NT2/D1 (cell line): ENCODE measurements around the gene PLPP4.

Experiments
- DNase-seq: peaks from one replicate; pipeline ENCODE4 v3.0.0-alpha.2; 2011; ENCODE audit warnings: low read depth, low spot score
- H3K27me3 ChIP-seq: 2 replicates; pipeline ENCODE4 v1.6.0; 2011; ENCODE audit warnings: mild to moderate bottlenecking; ENCODE audit not compliant: insufficient read length, insufficient read depth
- H3K36me3 ChIP-seq: 2 replicates; pipeline ENCODE4 v1.6.1; 2011; ENCODE audit warnings: mild to moderate bottlenecking, low read length, mixed read lengths; ENCODE audit not compliant: insufficient read depth, insufficient read length
- H3K4me1 ChIP-seq: 2 replicates; pipeline ENCODE4 v1.5.1; 2011; ENCODE audit not compliant: insufficient read depth, insufficient read length
- H3K4me3 ChIP-seq: 2 replicates; pipeline ENCODE4 v1.5.1; 2011; ENCODE audit warnings: low read depth; ENCODE audit not compliant: insufficient read length
- H3K9ac ChIP-seq: 2 replicates; pipeline ENCODE4 v1.6.0; 2011; ENCODE audit warnings: low read depth; ENCODE audit not compliant: insufficient read length
- H3K9me3 ChIP-seq: 2 replicates; pipeline ENCODE4 v1.5.1; 2011; ENCODE audit warnings: mild to moderate bottlenecking, low read length; ENCODE audit not compliant: insufficient read depth
- SUZ12 ChIP-seq: IDR thresholded peaks from 2 replicates; pipeline ENCODE4 v1.6.1; 2011; ENCODE audit not compliant: insufficient read length, insufficient read depth; ENCODE audit errors: extremely low read depth
- YY1 ChIP-seq: IDR thresholded peaks from 2 replicates; pipeline ENCODE4 v1.6.1; 2011; ENCODE audit not compliant: insufficient read length, insufficient read depth
- ZNF274 ChIP-seq: IDR thresholded peaks from 2 replicates; pipeline ENCODE4 v1.6.1; 2011; ENCODE audit warnings: mild to moderate bottlenecking, low read depth, low read length

PLPP4 gene

GRCh38 chr10:120436439-120437112, 20.5 kb upstream of the PLPP4 start:
- Histone ChIP-seq H3K4me3 (no peak overlapping the region), H3K4me1 (no peaks in the 10 kb centered on the region), H3K9me3 (no peaks in the 10 kb centered on the region), H3K27me3 (no peaks in the 10 kb centered on the region), H3K9ac (no peak overlapping the region), H3K36me3 (no peaks in the 10 kb centered on the region)
- TF ChIP-seq ZNF274 (no peak), SUZ12 (no peak), YY1 (no peak)
- no peak for DNase-seq

- H3K4me3 ChIP-seq: no peak overlapping the region
- H3K36me3 ChIP-seq: no peaks in the 10 kb centered on the region
- no peaks in the 10 kb centered on the region for H3K9me3 ChIP-seq
- no peaks in the 10 kb centered on the region for H3K4me1 ChIP-seq
- DNase-seq: no peak
- no peak overlapping the region for H3K9ac ChIP-seq
- H3K27me3 ChIP-seq: no peaks in the 10 kb centered on the region
- no peak for TF ChIP-seq YY1
- no peak for TF ChIP-seq SUZ12
- TF ChIP-seq ZNF274: no peak
Measured at GRCh38 chr10:120437541-120437940, 19.5 kb upstream of the PLPP4 start.

DNA sequence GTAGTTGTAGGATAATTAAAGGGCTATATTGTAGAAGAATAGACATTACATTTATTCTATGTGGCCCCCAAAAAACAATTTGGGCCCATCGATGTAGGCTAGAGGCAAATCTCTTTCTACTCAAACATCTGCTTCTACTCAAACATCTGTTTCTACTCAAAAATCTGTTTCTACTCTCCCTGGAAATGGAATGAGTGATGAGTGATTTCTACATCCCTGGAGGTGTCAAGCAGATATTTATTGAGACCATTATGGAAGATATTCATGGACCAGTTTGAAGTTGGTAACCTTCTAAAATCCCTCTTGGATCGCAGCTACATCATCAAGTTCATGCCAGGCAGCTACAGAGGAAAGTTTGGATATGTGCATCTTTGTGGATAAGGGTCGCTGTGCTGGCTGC, 5.1 kb upstream of the PLPP4 start:
- Histone ChIP-seq H3K27me3 (peaks cover 5% of the 10 kb centered on the region), H3K9ac (no peak overlapping the region), H3K4me1 (no peaks in the 10 kb centered on the region), H3K36me3 (no peaks in the 10 kb centered on the region), H3K4me3 (no peak overlapping the region), H3K9me3 (no peaks in the 10 kb centered on the region)
- no peak for TF ChIP-seq YY1
- no peak for TF ChIP-seq SUZ12
- no peak for TF ChIP-seq ZNF274
- DNase-seq: no peak

- H3K9me3 ChIP-seq: no peaks in the 10 kb centered on the region
- H3K4me3 ChIP-seq: no peak overlapping the region
- TF ChIP-seq SUZ12: no peak
- no peak for TF ChIP-seq ZNF274
- TF ChIP-seq YY1: no peak
- peaks cover 18% of the 10 kb centered on the region for H3K27me3 ChIP-seq
- H3K36me3 ChIP-seq: no peaks in the 10 kb centered on the region
- no peaks in the 10 kb centered on the region for H3K4me1 ChIP-seq
- no peak for DNase-seq
- no peak overlapping the region for H3K9ac ChIP-seq
Measured at GRCh38 chr10:120453319-120453718, 3.7 kb upstream of the PLPP4 start.

GRCh38 chr10:120453886-120454285, 3.1 kb upstream of the PLPP4 start:
- no peak for TF ChIP-seq ZNF274
- TF ChIP-seq YY1: no peak
- TF ChIP-seq SUZ12: no peak
- H3K36me3 ChIP-seq: no peaks in the 10 kb centered on the region
- no peak overlapping the region for H3K9ac ChIP-seq
- no peak for DNase-seq
- no peaks in the 10 kb centered on the region for H3K9me3 ChIP-seq
- no peaks in the 10 kb centered on the region for H3K4me1 ChIP-seq
- H3K4me3 ChIP-seq: no peak overlapping the region
- peaks cover 24% of the 10 kb centered on the region for H3K27me3 ChIP-seq

- no peak overlapping the region for H3K4me3 ChIP-seq
- H3K9ac ChIP-seq: no peak overlapping the region
- H3K4me1 ChIP-seq: no peaks in the 10 kb centered on the region
- H3K36me3 ChIP-seq: no peaks in the 10 kb centered on the region
- TF ChIP-seq YY1 (no peak), SUZ12 (no peak), ZNF274 (no peak)
- peaks cover 31% of the 10 kb centered on the region for H3K27me3 ChIP-seq
- no peaks in the 10 kb centered on the region for H3K9me3 ChIP-seq
- no peak for DNase-seq
Measured at GRCh38 chr10:120455004-120455403, 2.0 kb upstream of the PLPP4 start.

GRCh38 chr10:120455606-120456005, 1.4 kb upstream of the PLPP4 start:
- Histone ChIP-seq H3K36me3 (no peaks in the 10 kb centered on the region), H3K9ac (no peak overlapping the region), H3K4me3 (no peak overlapping the region), H3K4me1 (no peaks in the 10 kb centered on the region), H3K9me3 (no peaks in the 10 kb centered on the region), H3K27me3 (peaks cover 31% of the 10 kb centered on the region)
- DNase-seq: no peak
- TF ChIP-seq SUZ12 (no peak), YY1 (no peak), ZNF274 (no peak)

DNA sequence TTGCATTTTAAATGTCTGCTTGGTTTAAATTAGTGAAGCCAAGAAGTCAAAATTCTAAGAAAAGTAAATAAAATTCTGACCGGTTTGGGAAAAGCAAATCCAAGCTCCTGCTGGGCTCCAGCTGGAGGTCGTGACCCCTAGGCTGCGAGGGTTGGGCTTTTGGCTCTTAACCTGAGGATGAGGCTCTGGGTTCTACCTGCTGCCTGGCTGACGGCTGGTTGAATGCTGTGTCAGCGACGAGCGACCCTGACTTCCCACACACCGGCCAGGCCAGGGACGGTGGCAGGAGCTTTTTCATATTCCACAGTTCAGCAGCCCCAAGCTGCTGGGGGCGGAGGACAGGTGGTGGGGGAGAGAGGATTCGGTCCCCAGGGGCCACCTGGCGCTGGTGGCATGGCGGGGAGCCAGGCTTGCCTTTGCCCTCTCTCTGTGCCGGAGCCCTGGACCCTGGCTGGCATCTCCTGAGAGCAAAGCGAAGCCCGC, 843 bp upstream of the PLPP4 start:
- H3K9ac ChIP-seq: peak overlapping the region; percentile 64
- peak overlapping the region; percentile 56 for H3K4me3 ChIP-seq
- H3K9me3 ChIP-seq: no peaks in the 10 kb centered on the region
- no peak for TF ChIP-seq SUZ12
- TF ChIP-seq ZNF274: no peak
- no peak for TF ChIP-seq YY1
- DNase-seq: no peak
- no peaks in the 10 kb centered on the region for H3K4me1 ChIP-seq
- no peaks in the 10 kb centered on the region for H3K36me3 ChIP-seq
- H3K27me3 ChIP-seq: peaks cover 31% of the 10 kb centered on the region
